Activated CD8-positive, alpha-beta memory T cell treated with anti-CD3 and anti-CD28 coated beads for 36 hours (primary cell): ENCODE data around the gene MFN2. TPM values are rescaled to one million over a fixed set of nuclear protein-coding genes. Genes with fewer than 3 reads are reported as not detected.

Source experiments
- CTCF ChIA-PET: fragments of 350-600 bp; sonication (Branson Sonifier 250); formaldehyde crosslinking; loops from one replicate; lab custom pipeline; 2021; ENCODE audit warnings: antibody characterized with exemption; lab: Charles Lee
- POLR2A ChIA-PET: fragments of 350-600 bp; sonication (Branson Sonifier 250); formaldehyde crosslinking; loops from one replicate; lab custom pipeline; 2021; ENCODE audit warnings: antibody characterized with exemption; lab: Charles Lee
- total RNA-seq, 2 experiments: library from RNA; stranded (reverse); gene quantifications; one replicate each; pipeline ENCODE4 v1.2.3, GENCODE V29; 2021

The MFN2 gene
- total RNA-seq, 2 experiments from 2014 or later = 85.9 to 92.6 TPM

GRCh38 chr1:12052997-12053686 lies 72.9 kb downstream of the MFN2 start:
- CTCF ChIA-PET = interaction anchor here (2.0 kb wide), 1 partner anchor 13 kb away, joined by 8 read pairs; no protein-coding TSS in a partner anchor
- POLR2A ChIA-PET = no interaction called here

GRCh38 chr1:12053752-12054548 lies 73.7 kb downstream of the MFN2 start:
- ChIA-PET CTCF (no interaction called here), POLR2A (no interaction called here)

- ChIA-PET POLR2A (no interaction called here), CTCF (interaction anchor here (0.8 to 2.9 kb wide), 5 partner anchors 9 to 24 kb away, joined by 3 to 23 read pairs (median 4); no protein-coding TSS in a partner anchor)
Measured at GRCh38 chr1:12055259-12055658, 75.0 kb downstream of the MFN2 start.

- ChIA-PET POLR2A (interaction anchor here (1.1 to 1.3 kb wide), 2 partner anchors 10 to 148 kb away, joined by 4 read pairs; no protein-coding TSS in a partner anchor), CTCF (interaction anchor here (1.6 to 5.0 kb wide), 3 partner anchors 9 to 148 kb away, joined by 3 to 25 read pairs (median 23); no protein-coding TSS in a partner anchor)
Measured at GRCh38 chr1:12056331-12056841, 76.1 kb downstream of the MFN2 start.

DNA sequence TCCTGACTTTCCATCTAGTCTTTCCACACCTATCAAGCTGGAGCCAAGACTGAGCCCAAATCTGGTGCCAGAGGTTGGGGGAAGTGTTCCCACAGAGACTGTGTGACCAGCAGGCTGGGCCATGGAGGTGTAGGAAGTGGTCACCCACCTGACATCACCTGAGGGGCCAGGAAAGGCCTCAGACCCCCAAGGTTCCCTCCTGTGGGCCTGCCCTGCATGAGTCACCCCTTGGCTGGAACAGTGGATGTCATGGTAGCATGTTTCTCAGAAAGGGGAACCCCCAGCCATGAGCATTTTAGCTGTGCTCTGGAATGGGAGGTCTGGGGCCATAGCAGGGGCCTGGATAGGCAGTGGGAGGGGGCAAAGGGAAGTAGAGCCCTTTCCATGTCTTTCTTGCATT lies 77.1 kb downstream of the MFN2 start:
- CTCF ChIA-PET = interaction anchor here (1.6 to 5.0 kb wide), 4 partner anchors 10 to 149 kb away, joined by 3 to 25 read pairs (median 13); no protein-coding TSS in a partner anchor
- POLR2A ChIA-PET = interaction anchor here (0.9 to 2.6 kb wide), 4 partner anchors 10 to 149 kb away, joined by 3 to 9 read pairs (median 4); no protein-coding TSS in a partner anchor

GRCh38 chr1:12057940-12058687 lies 77.9 kb downstream of the MFN2 start:
- ChIA-PET POLR2A (interaction anchor here (1.5 to 2.6 kb wide), 2 partner anchors 9 to 11 kb away, joined by 6 to 9 read pairs; no protein-coding TSS in a partner anchor), CTCF (interaction anchor here (1.6 to 5.0 kb wide), 3 partner anchors 10 to 37 kb away, joined by 3 to 25 read pairs (median 23); no protein-coding TSS in a partner anchor)

GRCh38 chr1:12059226-12059625 lies 79.0 kb downstream of the MFN2 start:
- POLR2A ChIA-PET = interaction anchor here (0.7 to 2.6 kb wide), 5 partner anchors 8 to 151 kb away, joined by 3 to 9 read pairs (median 6); no protein-coding TSS in a partner anchor
- CTCF ChIA-PET = interaction anchor here (1.1 to 5.0 kb wide), 2 partner anchors 9 to 12 kb away, joined by 5 to 25 read pairs; no protein-coding TSS in a partner anchor

GRCh38 chr1:12059722-12060464 lies 79.6 kb downstream of the MFN2 start:
- POLR2A ChIA-PET = interaction anchor here (0.8 to 2.6 kb wide), 4 partner anchors 7 to 151 kb away, joined by 3 to 9 read pairs (median 5); no protein-coding TSS in a partner anchor
- CTCF ChIA-PET = interaction anchor here (1.1 to 5.0 kb wide), 2 partner anchors 10 to 13 kb away, joined by 5 to 25 read pairs; no protein-coding TSS in a partner anchor

DNA sequence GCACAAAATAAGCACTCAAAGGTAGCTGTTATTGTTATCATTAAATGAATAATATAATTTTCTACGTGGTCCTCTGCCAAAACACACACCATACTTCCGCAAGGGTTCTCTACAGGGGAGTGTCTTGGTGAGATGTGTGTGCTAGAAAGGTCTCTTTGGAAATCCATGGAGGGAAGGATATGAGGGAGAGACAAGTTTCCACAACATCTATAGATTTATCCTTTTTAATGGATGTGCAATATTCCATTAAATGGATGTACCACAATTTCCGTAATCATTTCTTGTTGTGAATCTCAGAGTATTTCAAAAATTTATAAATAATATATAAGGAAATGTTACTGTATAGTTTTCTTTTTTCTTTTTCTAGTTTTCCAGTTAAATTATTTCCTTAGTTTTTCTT lies 80.3 kb downstream of the MFN2 start:
- POLR2A ChIA-PET = interaction anchor here (1.4 kb wide), 1 partner anchor 9 kb away, joined by 3 read pairs; no protein-coding TSS in a partner anchor
- CTCF ChIA-PET = interaction anchor here (5.0 kb wide), 1 partner anchor 13 kb away, joined by 25 read pairs; no protein-coding TSS in a partner anchor

Other genes starting within 250 kb of the MFN2 start
- 10 to 100 TPM in 1 of 2 experiments, 1 to 10 TPM in 1; 9.7 to 11.0 TPM for gene AGTRAP, start 244.3 kb upstream of the MFN2 start, total RNA-seq
- gene C1orf167, start 218.3 kb upstream of the MFN2 start, total RNA-seq = not detected
- gene MTHFR, start 174.5 kb upstream of the MFN2 start, total RNA-seq = 10 to 100 TPM in 1 of 2 experiments, 1 to 10 TPM in 1; 9.9 to 12.4 TPM
- gene CLCN6, start 174.3 kb upstream of the MFN2 start, total RNA-seq = 10 to 100 TPM in 1 of 2 experiments, 1 to 10 TPM in 1; 9.7 to 10.5 TPM
- not detected for gene NPPA, start 132.7 kb upstream of the MFN2 start, total RNA-seq
- gene NPPB, start 121.5 kb upstream of the MFN2 start, total RNA-seq = not detected
- 10 to 100 TPM; 31.3 to 32.2 TPM for gene KIAA2013, start 54.0 kb upstream of the MFN2 start, total RNA-seq
- gene PLOD1, start 45.7 kb upstream of the MFN2 start, total RNA-seq = 10 to 100 TPM; 28.5 to 29.6 TPM
- 10 to 100 TPM; 29.8 to 30.0 TPM for gene MIIP, start 39.1 kb downstream of the MFN2 start, total RNA-seq
- gene TNFRSF8, start 82.9 kb downstream of the MFN2 start, total RNA-seq = 1 to 10 TPM; 1.3 to 1.4 TPM
- 100 to 1,000 TPM; 202 to 206 TPM for gene TNFRSF1B, start 186.5 kb downstream of the MFN2 start, total RNA-seq
- gene VPS13D, start 249.6 kb downstream of the MFN2 start, total RNA-seq = 10 to 100 TPM; 24.7 to 25.9 TPM